GM19395 (cell line): Measurements from ENCODE around the gene LILRB5.
"Not testable (repeated sequence)": the region's sequence is repeated elsewhere in the genome, so short reads cannot be mapped to it uniquely, and the experiment has no call there.

Source experiments
- ATAC-seq: cut with Tn5 transposase; IDR thresholded peaks from one replicate; pipeline ENCODE4 v1.9.1; 2021; ENCODE audit warnings: mild to moderate bottlenecking, moderate library complexity; ENCODE audit not compliant: unreplicated experiment

Gene LILRB5

GRCh38 chr19:54245936-54246335 is 11.1 kb downstream of the LILRB5 start:
- no peak for ATAC-seq

- not testable (repeated sequence) for ATAC-seq
Observed at GRCh38 chr19:54243809-54244208, 13.3 kb downstream of the LILRB5 start.

- not testable (repeated sequence) for ATAC-seq
Observed at GRCh38 chr19:54242646-54243045, 14.4 kb downstream of the LILRB5 start, which contains the start of gene LILRA6. Gene LILRA6, minus strand, starts transcription at chr19:54242790.

- not testable (repeated sequence) for ATAC-seq
Observed at GRCh38 chr19:54242234-54242633, 14.8 kb downstream of the LILRB5 start.

- ATAC-seq = not testable (repeated sequence)
Observed at GRCh38 chr19:54240372-54241336, 16.4 kb downstream of the LILRB5 start.

- not testable (repeated sequence) for ATAC-seq
Observed at GRCh38 chr19:54239491-54240371, 17.3 kb downstream of the LILRB5 start.

GRCh38 chr19:54233941-54234340 is 23.1 kb downstream of the LILRB5 start:
- ATAC-seq = no peak

- no peak for ATAC-seq
Observed at GRCh38 chr19:54231077-54231931, 25.8 kb downstream of the LILRB5 start.

- no peak for ATAC-seq
Observed at GRCh38 chr19:54230031-54230430, 27.0 kb downstream of the LILRB5 start.

GRCh38 chr19:54229146-54229545 is 27.9 kb downstream of the LILRB5 start:
- ATAC-seq = no peak

- not testable (repeated sequence) for ATAC-seq
Observed at GRCh38 chr19:54224619-54225018, 32.5 kb downstream of the LILRB5 start.

- not testable (repeated sequence) for ATAC-seq
Observed at GRCh38 chr19:54223937-54224281, 33.2 kb downstream of the LILRB5 start.

- not testable (repeated sequence) for ATAC-seq
Observed at GRCh38 chr19:54223277-54223936, 33.7 kb downstream of the LILRB5 start.

- not testable (repeated sequence) for ATAC-seq
Observed at GRCh38 chr19:54222474-54223276, 34.4 kb downstream of the LILRB5 start, which contains the start of gene LILRB3. Gene LILRB3, minus strand, starts transcription at chr19:54223007. Its CDS starts 31 bp downstream, at chr19:54222976.

- ATAC-seq = not testable (repeated sequence)
Observed at GRCh38 chr19:54221947-54222346, 35.1 kb downstream of the LILRB5 start.

GRCh38 chr19:54219702-54220101 is 37.4 kb downstream of the LILRB5 start:
- ATAC-seq = not testable (repeated sequence)

GRCh38 chr19:54218960-54219661 is 38.0 kb downstream of the LILRB5 start:
- ATAC-seq = no peak

GRCh38 chr19:54218259-54218658 is 38.8 kb downstream of the LILRB5 start:
- no peak for ATAC-seq
